ENCODE results near the gene INPP5D.

- no peak for TF ChIP-seq CTCF (IDR thresholded peaks at IDR 0.05)
- no peak for TF ChIP-seq POLR2A (IDR thresholded peaks at IDR 0.05)
- no peak for TF ChIP-seq POLR2AphosphoS5 (IDR thresholded peaks at IDR 0.05)
- TF ChIP-seq EP300 (IDR thresholded peaks at IDR 0.05; ENCODE audit: low read depth): no peak
Observed at GRCh38 chr2:233137040-233137439, 76.9 kb downstream of the INPP5D start.

Measured in transverse colon (tissue), 4 donors.